HG02885 (cell line): ENCODE data around the gene ART4.

Experiments
- ATAC-seq: cut with Tn5 transposase; IDR thresholded peaks from one replicate; pipeline ENCODE4 v1.9.1; 2021; ENCODE audit warnings: mild to moderate bottlenecking; ENCODE audit not compliant: unreplicated experiment, poor library complexity

The ART4 gene

DNA sequence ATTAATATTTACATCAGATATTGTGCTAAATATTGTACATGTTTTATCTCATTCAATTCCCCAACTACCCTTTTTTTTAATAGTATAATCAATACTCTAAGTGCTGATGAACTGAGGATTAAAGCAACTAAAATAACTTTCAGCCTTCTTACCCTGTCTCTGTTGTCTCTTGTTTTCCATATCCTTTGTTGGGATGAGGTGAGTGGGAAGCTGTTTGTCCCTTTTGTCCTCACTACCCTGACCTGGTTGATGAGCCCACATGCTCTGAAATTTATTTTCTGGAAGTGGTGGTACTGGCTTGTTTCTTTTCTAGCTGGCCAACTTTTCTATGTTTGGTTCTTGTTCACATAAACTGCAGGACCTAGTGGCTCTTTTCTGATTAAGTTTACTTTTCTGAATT, 9.6 kb upstream of the ART4 start:
- no peak for ATAC-seq

DNA sequence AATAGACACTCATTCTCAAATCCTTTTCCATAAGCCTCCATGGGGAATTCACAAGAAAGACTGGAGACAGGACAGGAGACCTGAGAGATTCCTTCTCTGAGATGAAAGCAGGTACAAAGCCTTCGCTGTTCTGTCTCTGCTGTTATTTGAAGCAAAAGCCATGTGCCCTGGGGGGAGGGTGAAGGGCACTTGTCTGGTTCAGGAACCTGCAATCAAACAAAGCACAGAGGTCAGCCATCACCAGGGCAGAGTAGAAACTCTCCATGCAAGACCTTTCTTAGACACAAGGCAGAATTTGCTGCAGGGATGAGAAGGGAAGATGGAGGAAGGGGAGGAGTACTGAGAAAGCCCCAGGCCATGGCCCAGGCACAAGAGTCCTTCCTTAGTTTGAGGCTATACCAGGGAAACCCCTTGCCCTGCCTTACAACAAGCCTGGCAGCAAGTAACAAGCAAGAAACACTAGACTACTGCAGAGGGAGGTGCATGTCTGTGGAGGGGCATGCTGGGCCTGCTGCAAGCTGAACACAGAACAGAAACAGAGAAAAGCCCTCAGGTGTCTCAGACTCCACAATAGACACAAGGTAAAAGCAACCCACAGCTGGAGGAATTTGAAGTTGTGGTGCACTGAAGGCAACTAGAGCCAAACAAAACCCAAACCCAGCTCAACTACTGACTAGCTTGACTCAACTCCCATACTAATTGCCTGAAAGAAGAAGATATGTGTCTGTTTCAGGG, 7.8 kb upstream of the ART4 start:
- ATAC-seq, result peak; percentile 88

DNA sequence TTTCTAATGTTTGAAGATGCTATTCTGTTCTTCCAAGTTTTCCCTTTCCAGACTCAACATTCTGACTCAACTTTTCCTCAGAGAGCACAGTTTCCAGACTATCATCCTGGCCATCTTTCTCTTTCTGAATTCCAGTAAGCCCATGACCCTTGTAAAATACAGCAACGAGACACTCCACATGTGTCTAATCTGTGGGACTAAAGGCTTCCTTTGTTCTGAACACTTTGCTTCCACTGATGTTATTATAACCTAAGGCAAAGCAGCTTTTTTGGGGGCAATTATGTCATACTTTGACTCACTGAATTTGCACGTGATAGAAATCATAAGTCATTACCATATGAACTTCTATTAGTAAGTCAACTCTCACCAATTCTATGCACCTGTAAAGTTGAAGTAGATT, 6.3 kb upstream of the ART4 start:
- ATAC-seq, result no peak

DNA sequence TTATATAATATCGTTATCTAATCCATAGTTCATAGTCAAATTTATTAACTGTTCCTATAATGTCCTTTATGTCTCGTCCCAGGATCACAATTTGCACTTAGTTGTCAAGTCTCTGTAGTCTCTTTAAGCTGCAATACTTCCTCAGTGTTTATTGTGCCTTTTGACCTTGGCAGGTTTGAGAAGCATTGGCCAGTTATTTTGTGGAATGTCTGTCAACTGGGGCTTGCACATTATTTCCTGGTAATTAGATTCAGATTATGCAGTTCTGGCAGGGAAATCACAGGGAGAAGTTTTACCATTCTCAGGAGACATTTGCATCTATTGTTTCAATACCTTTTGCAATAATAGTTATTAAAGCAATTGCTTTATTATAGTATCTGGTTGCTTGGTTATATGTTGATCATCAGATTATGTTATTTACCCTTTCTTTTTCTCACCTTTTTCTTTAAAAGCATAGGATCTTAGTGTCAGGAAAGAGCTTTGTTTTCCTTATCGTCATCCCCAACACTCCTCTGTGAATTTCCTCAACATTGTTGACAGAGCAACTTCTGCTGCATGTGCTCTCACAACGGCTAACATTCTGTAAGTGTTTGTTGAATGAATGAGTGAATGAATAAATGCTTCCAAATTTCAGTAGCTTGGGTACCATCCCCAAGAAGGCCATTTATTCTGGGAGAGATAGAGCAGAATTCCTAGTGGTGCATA, 3.7 kb upstream of the ART4 start:
- ATAC-seq, result no peak

DNA sequence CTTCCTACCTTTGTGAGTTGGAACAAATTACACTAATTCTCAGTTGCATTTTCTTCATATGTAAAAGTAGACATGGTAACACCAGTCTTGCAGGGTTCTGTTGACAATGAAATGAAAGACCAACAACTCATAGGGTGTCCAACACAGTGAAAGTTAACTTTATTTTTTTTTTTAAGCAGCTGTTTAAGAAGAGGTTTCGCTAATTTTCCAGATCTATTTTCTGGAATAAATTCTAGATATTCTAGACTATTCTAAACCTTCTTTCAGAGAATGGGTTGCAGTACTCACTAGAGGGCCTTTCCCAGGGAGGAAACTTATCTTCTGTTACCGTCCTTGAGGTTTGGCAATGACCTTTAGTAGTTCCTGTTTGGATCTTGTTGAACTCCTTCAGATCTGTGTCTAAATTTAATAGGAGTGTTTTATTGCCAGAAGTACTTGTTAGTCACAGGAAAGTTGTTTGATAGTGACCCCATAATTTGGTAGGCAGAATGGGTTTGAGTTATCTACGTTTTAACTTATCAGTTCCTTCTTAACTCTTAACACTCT, 2.8 kb upstream of the ART4 start:
- ATAC-seq, result no peak

DNA sequence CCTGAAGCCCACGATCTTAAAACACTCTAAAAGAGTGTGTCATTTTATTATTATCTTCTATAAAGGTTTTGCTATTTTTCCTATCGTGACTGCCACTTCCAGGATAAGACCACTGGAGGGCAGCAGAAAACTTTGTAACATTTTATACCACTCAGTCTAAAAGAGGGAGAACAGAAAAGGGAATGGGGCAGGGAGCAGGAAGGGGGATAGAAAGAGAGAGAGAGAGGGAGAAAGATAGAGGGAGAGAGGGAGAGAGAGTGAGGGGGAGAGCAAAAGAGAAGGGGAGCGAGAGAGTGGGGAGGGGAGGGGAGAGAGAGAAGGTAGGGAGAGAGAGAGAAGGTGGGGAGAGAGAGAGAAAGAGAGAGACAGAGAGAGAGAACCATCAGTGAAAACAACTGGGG, 2.0 kb upstream of the ART4 start:
- peak; percentile 68 for ATAC-seq

DNA sequence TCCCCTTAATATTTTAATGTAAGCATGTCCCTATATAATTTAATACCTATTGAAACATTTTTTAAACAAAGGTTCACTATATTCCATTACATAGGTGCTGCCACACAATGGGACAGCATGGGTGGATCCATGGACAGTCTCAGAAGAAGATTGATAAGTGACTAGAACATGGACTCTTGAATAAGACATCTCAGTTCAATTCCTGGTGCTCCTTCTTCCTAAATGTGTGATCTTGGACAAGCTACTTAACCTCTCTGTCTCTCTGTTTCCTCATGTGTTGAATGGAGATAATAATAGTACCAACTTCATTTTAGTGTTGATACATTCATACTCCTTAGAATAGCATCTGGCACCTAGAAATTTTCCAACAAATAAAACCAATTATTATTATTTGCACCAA, 1.1 kb upstream of the ART4 start:
- no peak for ATAC-seq

DNA sequence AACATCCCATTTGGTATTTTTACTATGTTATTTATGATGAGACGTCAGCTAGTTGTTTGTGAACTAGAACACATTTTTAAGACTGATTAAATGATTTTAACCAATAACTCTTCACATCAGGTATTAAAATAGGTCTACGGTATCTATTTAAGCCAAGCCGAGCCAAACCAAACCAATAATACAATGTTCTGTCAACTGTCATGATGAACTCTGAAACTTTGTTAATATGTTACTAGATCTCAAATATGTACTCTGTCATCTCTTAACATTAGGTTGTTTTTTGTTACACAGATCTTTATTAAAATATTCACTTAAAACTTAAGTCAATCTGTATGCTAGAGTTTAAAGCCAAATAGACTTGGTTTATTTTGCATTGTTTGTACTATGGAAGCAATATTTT, 1.0 kb downstream of the ART4 start:
- no peak for ATAC-seq

DNA sequence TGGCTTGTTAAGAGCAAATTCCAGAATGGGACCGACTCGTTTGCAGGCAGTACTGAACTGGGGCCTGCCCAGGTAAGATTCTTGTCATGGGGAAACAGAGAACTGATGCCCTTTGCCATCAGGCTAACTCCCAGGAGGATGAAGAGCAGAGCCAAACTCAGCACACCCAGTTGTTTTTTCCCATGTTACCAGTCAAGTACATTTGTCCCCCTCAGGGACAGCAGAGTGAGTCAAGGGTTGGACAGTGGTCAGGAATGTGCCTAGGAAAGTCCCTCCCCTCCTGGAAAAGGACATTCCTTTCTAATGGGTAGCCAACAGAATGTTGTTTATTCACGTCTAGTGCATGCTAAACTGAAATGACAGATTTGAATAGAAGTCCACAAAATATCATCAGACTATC, 1.6 kb downstream of the ART4 start:
- no peak for ATAC-seq

DNA sequence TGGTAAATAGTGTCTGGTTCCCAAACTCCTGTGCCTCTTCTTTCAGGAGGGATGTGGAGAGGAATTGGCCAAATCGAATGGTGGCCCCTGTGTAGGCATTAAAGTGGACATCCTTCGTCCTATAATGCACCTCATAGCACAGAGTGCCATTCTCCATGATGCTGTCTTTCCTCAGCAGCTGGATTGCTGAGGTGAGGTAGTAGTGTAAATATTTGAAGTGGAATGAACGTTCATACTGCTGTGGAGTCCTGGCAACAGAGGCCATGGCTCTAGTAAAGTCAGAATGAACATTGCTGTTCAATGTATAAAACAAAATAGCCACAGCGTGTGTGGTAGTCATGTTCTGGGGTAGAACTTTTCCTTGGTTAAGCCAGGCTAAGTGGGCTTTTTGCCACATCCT, 2.7 kb downstream of the ART4 start:
- ATAC-seq, result no peak

DNA sequence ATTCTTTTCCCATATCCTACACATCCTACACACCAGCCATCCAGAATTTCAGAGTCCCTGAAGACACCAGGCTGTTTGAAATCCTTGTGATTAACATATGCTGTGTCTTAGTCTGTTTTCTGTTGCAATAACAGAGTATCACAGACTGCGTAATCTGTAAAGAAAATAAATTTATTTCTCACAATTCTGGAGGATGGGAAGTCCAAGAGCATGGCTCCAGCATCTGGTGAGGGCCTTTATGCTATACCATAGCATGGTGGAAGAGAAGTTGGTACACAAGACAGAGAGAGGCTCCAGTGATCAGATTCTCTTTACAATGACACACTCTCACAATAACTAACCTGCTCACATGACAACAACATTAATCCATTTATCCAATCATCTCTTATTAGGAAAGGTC, 4.1 kb downstream of the ART4 start:
- ATAC-seq, result no peak

DNA sequence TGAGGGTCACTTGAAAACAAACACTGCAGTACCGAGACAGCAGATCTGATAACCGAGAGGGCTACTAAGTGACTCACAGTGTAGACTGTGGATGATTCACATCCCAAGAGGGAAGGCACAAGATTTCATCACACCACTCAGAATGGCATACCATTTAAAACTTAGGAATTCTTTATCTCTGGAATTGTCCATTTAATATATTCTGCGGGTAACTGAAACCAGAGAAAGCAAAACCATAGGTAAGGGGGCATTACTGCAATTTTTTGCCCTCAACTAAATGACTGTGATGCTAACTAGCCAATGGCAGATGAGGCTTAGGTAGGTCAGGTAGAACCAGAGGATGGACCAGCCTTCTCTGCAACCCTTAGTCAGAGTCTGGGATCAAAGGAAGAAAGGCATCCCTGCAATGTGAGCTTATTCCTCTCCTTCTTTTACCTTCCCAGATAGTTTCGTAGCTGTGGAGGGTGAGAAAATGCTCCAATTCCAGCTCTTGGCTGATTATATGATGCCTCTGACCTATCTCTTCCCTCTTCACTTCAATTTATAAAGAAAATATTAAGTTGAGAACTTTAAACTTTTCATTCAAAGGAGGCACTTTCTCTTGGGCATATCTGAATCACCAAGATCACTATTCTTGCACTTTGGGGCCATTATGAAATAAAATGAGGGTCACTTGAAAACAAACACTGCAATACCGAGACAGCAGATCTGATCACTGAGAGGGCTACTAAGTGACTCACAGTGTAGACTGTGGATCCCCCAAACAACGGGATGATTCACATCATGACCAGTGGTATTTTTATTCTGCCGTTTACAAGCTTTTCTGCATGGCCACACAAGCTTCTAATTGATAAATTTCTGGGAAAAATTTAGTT, 6.8 kb downstream of the ART4 start:
- no peak for ATAC-seq

DNA sequence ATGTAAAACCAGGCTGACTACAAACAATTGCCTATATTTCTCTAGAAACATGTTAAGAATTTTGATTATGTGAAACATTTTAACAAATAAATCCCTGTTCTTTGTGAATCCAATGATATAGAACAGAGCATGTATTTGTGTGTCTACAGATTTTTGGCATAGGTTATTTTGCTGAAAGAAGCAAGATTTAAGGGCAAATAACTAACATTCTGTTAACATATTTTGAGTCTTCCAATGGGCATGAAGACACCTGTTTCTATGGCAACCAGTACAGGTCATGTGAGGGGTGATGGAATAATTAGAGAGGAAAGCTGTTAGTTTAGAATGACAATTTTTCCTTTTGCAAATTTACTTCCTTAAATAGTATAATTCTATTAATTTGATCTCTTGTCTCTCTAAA, 8.8 kb downstream of the ART4 start:
- ATAC-seq, result no peak

DNA sequence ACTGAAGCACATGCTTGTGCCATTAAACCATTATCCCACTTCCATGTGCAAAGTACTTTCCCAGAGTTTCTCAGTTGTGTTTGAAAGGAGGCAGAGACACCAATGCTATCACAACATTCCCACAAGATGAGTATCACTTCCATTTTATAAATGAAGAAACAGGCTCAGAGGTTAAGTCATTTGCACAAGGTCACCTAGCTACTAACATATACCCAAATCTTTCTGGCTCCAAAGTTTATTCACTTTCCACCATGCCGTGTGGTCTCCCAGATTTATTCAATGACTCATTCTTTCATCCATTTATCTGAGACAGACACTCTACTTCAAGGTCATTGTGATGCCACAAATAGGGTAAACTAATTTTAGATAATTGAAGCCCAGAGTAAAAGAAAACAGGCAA, 9.4 kb downstream of the ART4 start:
- no peak for ATAC-seq

DNA sequence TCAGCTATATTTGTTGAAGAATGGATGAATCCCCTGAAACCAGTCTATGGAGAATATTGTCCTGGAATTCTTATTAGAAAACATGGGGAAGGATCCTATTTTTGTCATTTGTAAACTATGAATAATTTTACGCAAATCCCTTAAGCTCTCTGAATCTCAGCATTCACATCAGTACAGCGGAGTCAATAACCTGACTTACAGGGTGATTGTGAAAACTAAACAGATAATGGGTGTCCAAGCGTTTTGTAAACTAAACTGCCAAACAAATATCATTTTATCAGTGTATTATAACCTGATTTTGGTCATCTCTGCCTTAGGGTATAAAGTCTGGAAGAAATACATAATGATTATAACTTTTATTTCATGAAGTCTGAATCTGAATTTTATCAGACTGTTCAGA, 10.0 kb downstream of the ART4 start:
- ATAC-seq, result no peak

DNA sequence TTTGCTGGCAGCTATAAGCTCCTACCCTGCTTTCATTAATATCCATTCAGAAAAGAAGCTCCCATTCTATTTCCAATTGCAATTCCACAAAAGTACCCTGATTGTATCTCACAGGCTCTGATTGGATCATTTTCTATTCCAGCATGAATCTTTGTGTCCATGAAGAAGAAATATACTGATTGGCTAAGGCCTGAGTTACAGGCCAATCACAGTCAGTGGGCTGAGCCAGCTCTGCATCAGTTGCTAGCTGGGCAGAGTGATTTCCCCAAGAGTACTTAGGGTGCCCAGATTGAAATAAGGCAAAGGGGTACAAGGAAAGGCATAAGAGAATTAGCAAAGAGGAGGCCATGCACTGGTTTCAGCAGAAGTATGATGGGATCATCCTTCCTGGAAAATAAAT, 14.4 kb downstream of the ART4 start:
- ATAC-seq, result peak; percentile 91

DNA sequence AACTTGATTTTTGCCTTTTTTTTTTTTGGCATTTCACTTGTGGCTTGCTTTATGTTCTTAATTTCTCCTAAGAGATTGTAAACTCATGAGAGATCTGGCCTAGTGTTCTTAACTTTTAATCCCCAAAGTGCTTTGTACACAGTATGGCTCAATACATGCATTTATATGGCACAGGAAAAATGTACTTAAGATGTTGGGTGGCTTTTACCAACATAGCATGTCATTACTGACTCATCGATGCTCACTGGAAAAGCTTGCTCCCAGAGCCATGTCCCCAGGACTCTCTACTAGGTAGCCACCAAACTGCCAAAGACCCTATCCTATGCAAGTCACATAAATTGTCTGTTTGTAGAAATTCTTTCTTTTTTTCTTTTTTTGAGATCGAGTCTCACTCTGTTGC, 16.3 kb downstream of the ART4 start:
- ATAC-seq, result no peak

DNA sequence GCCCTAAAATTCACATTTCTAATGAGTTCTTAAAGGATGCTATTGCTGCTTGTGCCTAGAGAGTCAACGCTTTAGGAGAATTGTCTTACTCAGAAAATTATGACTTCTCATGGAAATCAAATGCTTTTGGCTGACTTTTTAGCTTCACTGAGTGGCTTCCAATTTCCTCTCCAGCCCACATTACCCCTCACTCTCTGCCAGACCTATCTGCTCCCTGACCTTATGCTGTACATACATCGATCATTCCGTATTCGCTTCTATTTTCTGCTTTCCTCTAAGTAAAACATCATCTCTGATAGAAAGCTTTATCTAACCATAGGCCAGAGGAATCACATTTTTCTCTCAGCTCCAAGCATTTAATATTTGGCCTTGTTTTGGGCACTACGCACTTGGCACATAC, 16.8 kb downstream of the ART4 start:
- no peak for ATAC-seq

DNA sequence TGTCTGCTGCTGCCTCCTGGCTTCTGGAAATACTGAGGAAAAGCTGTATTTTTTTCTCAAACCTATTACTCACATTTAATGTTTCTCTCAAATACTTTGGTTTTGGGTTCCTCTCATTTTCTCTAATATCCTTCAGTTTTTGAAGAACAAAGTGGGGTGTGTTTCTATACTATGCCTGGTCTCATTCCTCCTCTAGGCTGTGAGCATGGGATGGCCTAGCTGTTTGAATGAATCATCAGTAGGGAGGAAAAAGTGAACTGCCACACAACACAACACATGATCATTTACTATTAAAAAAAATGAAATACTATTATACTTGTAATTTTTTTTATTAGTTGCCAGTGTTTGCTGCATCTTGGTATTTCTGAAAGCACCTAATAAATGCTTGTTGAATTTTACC, 18.1 kb downstream of the ART4 start:
- ATAC-seq, result no peak

DNA sequence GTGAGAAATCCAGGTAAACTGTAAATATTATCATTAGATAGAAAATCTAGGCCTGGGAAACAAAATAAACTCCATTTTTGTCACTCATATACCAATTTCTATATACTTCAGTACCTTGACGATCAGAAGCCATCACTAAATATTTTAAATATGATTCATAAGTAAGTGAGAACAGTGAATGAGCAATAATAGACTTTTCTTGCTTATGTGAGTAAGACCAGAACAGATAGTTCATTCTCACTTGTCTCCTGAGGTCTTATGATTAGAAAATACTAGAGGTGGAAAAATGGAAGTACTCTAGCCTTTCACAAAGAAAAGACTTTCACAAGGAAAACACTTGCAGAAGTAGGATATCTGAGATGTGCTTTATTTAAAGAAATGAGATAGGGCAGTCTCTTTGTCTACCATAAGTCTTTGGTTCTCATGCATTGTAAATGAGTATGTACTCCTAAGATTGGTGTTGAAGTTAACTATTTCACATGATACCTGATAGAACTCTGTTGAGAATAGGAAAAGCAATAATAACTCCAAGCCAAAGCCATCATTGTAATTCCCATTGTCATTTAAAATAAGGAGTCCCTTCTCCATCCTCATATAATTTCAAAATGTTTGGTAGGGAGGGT, 19.2 kb downstream of the ART4 start:
- ATAC-seq, result peak; percentile 50

DNA sequence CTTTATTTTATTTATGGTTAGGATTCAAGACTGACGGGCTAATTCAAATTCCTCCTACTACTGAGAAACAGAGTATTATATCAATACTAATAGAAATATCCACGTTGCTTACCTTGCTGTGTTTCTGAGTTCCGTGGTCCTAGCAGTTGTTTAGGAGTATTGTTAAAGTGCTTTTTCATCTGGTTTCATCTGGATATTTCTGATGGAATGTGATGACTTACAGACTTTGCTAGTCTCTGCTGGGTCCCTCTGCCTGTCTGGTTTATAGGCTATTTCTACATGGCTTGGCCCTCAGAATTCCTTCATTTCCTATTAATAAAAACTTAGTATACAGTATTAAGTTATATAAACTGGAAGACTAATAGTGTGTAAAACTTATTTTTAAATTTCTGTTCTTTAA, 29.3 kb downstream of the ART4 start, which contains the start of gene SMCO3:
Gene SMCO3, minus strand, starts transcription at position 169 of the 400 bp plus-strand sequence. CDS start 7,502 bp downstream, outside the sequence.
- ATAC-seq, result no peak
